Esophagus squamous epithelium (tissue), 4 donors: ENCODE results near the gene CDH13.

Source experiments
- POLR2A ChIP-seq, 4 donors: fragments of 450-650 bp; IDR thresholded peaks; one replicate each; pipeline ENCODE4 v1.6.1; 2017; ENCODE audit warnings: antibody characterized with exemption in 4 of 4, mild to moderate bottlenecking in 4 of 4, moderate library complexity in 3 of 4
- TF ChIP-seq, protein P1 (sequence below), 6 experiments: fragments of 450-650 bp in 4 of 6; fragments of 200-600 bp in 2 of 6; sonication (generic) in 2 of 6; IDR thresholded peaks; one replicate each; pipeline ENCODE4 v1.5.1; 2016 to 2019; ENCODE audit warnings: antibody characterized with exemption in 6 of 6, mild to moderate bottlenecking in 4 of 6, moderate library complexity in 4 of 6

DNA sequence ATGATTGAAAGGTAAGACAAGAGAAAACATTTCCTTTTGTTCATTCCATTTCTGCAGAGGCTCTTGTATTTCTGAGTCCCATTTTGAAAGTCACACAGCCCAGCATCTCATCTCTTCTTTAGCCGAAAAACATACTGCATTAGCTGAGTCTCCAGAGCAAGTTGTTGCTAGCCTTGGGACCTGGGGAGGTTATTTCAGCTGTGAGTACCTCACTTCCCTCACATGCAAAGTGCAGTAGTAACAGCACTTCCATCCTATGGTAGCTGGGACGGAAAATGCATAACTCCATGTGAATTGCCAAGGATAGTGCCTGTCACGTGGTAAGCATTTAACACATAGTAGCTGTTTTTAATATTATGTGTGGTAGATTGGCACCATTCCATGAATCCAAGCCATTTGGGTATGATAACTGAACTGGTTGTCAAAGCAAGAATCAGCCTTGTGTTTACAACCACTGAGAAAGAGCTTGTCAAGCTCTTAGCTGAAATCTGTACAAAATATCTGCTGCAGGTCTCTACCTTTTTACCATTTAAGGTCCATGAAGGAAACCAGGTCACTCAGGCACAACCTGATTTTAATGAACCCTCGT lies 345.7 kb downstream of the CDH13 start:
- TF ChIP-seq, protein P1, sequence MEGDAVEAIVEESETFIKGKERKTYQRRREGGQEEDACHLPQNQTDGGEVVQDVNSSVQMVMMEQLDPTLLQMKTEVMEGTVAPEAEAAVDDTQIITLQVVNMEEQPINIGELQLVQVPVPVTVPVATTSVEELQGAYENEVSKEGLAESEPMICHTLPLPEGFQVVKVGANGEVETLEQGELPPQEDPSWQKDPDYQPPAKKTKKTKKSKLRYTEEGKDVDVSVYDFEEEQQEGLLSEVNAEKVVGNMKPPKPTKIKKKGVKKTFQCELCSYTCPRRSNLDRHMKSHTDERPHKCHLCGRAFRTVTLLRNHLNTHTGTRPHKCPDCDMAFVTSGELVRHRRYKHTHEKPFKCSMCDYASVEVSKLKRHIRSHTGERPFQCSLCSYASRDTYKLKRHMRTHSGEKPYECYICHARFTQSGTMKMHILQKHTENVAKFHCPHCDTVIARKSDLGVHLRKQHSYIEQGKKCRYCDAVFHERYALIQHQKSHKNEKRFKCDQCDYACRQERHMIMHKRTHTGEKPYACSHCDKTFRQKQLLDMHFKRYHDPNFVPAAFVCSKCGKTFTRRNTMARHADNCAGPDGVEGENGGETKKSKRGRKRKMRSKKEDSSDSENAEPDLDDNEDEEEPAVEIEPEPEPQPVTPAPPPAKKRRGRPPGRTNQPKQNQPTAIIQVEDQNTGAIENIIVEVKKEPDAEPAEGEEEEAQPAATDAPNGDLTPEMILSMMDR (IDR thresholded peaks at IDR 0.05): no peak
- TF ChIP-seq POLR2A (IDR thresholded peaks at IDR 0.05): no peak
